Measurements from ENCODE around the gene FBXW4. TPM values are rescaled to one million over a fixed set of nuclear protein-coding genes. Genes with fewer than 3 reads are reported as not detected.
"Not testable (repeated sequence)": the region's sequence is repeated elsewhere in the genome, so short reads cannot be mapped to it uniquely, and the experiment has no call there.

Gene FBXW4
- total RNA-seq, 4 donors from 2014 or later = 48.4 to 91.6 (median 55.6) TPM

DNA sequence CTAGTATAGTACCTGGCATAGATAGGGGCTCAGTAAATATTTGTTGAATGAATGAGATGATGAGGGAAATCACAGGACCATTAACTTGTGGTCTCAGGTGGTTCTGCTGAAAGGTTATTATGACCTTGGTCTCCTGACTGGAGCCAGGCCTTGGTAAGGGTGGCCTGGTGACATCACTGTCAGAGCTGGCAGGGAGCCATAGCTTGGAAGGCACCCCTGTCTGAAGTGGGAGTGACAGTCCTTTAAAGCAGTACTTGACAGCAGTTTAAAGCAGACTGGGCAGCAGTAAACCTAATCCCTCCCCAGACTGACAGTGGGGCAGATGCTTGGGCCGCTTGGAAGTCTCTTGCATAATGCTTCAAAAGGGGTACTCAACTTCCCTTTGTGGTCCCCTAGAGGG lies 93.4 kb downstream of the FBXW4 start:
- H3K27me3 ChIP-seq = no peaks in the 10 kb centered on the region
- DNase-seq = no peak
- H3K36me3 ChIP-seq = no peaks in the 10 kb centered on the region
- H3K4me1 ChIP-seq = no peaks in the 10 kb centered on the region
- no peak overlapping the region for H3K27ac ChIP-seq
- H3K4me3 ChIP-seq = no peak overlapping the region
- TF ChIP-seq POLR2AphosphoS5 (IDR thresholded peaks at IDR 0.05) = no peak
- no peak for TF ChIP-seq POLR2A (IDR thresholded peaks at IDR 0.05)
- no peak for TF ChIP-seq CTCF (IDR thresholded peaks at IDR 0.05)
- no peak for TF ChIP-seq EP300 (IDR thresholded peaks at IDR 0.05; ENCODE audit: low read depth)
- intact Hi-C loops (cut with DNase I; ENCODE audit: low total_unique reads) (no loop called here), in situ Hi-C loops (cut with MboI; ENCODE audit: low pct_ligation_motif_present in 1 of 4, low pct_unique_long_range_greater_than_20kb in 1 of 4, low sequenced_read_pairs in 3 of 4) (loop anchor here in 3 of 4 donors (10.0 kb wide), 1 partner anchor 183 kb away; the partner anchor contains the start of gene NPM3 (in 3 of the 3))
- no peaks in the 10 kb centered on the region for H3K9me3 ChIP-seq
- WGBS, 2 donors (ENCODE audit: low coverage in 1 of 2) = 92% methylated on average over 1 of the region's 1 CpG; no CpG with 5 or more reads in 1 of the 2 donors

DNA sequence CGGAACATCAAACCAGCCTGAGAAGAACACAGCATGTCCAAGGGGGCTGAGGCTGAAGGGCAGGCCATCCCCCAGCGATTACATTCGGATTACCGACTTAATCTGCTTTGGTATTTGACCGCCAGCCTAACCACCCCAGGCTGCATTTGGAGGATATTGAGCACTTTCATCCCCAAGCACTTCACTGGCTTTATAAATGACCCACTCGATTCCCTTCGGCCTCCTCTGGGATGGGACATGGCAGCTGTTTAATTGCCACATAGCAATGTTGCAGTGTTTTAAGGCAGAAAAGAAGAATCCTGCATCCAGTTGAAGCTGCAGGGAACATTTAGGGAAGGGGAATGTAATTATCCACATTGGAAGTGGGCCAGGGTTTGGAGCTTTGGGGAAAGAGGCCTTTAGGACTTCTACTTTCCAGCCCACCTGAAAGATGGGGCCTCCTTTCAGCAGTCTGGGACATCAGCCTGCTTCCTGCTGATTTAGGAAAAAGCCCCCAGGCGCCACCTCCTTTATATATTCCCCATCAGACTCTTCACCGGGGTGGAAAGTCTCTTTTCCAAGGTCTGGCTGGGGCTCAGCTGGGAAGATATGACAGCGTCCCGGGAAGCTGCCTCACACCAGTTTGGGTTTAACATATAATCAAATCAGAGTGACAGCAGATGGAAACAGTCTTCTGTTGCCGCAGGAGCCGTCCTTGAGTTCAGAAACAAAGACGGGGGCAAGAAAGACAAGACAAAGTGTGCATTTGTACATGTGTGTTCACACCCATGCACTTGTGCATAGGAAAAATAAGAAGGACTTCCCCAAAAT lies 97.7 kb downstream of the FBXW4 start:
- in situ Hi-C loops (cut with MboI; ENCODE audit: low pct_ligation_motif_present in 1 of 4, low pct_unique_long_range_greater_than_20kb in 1 of 4, low sequenced_read_pairs in 3 of 4) = no loop called here
- intact Hi-C loops (cut with DNase I; ENCODE audit: low total_unique reads) = no loop called here

GRCh38 chr10:101595591-101596433 lies 99.2 kb downstream of the FBXW4 start:
- WGBS, 2 donors (ENCODE audit: low coverage in 1 of 2) = 68 to 77% methylated on average over 9 to 13 of the region's 13 CpGs
- H3K4me1 ChIP-seq = no peaks in the 10 kb centered on the region
- no peak overlapping the region for H3K27ac ChIP-seq
- TF ChIP-seq CTCF (IDR thresholded peaks at IDR 0.05) (no peak), POLR2AphosphoS5 (IDR thresholded peaks at IDR 0.05) (no peak), EP300 (IDR thresholded peaks at IDR 0.05; ENCODE audit: low read depth) (no peak), POLR2A (IDR thresholded peaks at IDR 0.05) (no peak)
- H3K27me3 ChIP-seq = no peaks in the 10 kb centered on the region
- intact Hi-C loops (cut with DNase I; ENCODE audit: low total_unique reads) (no loop called here), in situ Hi-C loops (cut with MboI; ENCODE audit: low pct_ligation_motif_present in 1 of 4, low pct_unique_long_range_greater_than_20kb in 1 of 4, low sequenced_read_pairs in 3 of 4) (no loop called here)
- no peak overlapping the region for H3K4me3 ChIP-seq
- no peaks in the 10 kb centered on the region for H3K36me3 ChIP-seq
- DNase-seq = no peak
- no peaks in the 10 kb centered on the region for H3K9me3 ChIP-seq

More for the DNA sequence above, 97.7 kb downstream of the FBXW4 start:
- Histone ChIP-seq H3K4me3 (no peak overlapping the region), H3K27me3 (no peaks in the 10 kb centered on the region), H3K9me3 (no peaks in the 10 kb centered on the region), H3K27ac (no peak overlapping the region), H3K4me1 (no peaks in the 10 kb centered on the region), H3K36me3 (no peaks in the 10 kb centered on the region)
- no peak for TF ChIP-seq CTCF (IDR thresholded peaks at IDR 0.05)
- no peak for TF ChIP-seq POLR2AphosphoS5 (IDR thresholded peaks at IDR 0.05)
- no peak for TF ChIP-seq POLR2A (IDR thresholded peaks at IDR 0.05)
- no peak for TF ChIP-seq EP300 (IDR thresholded peaks at IDR 0.05; ENCODE audit: low read depth)
- WGBS, 2 donors (ENCODE audit: low coverage in 1 of 2) = 82 to 83% methylated on average over 6 to 14 of the region's 14 CpGs
- DNase-seq = no peak

DNA sequence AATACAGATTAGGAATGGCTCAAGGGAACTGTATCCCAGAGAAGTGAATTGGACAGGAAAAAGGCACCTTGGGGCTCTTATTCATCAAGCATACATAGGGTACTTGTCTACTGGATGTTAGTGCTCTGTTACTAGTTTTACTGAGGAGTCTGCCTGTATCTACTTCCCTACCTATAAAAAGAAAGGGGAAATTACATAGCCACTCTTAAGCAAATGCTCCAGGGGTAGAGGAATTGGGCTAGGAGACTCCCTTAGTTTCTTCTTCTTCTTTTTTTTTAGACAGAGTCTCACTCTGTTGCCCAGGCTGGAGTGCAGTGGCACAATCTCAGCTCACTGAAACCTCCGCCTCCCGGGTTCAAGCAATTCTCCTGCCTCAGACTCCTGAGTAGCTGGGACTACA lies 101.6 kb downstream of the FBXW4 start:
- intact Hi-C loops (cut with DNase I; ENCODE audit: low total_unique reads); H3K27ac ChIP-seq; DNase-seq; H3K4me3 ChIP-seq; H3K36me3 ChIP-seq; H3K9me3 ChIP-seq; H3K4me1 ChIP-seq; H3K27me3 ChIP-seq; in situ Hi-C loops (cut with MboI; ENCODE audit: low pct_ligation_motif_present in 1 of 4, low pct_unique_long_range_greater_than_20kb in 1 of 4, low sequenced_read_pairs in 3 of 4): not testable (repeated sequence)
- 50 to 65% methylated on average over 2 of the region's 2 CpGs for WGBS, 2 donors (ENCODE audit: low coverage in 1 of 2)

Measured in transverse colon (tissue), 4 donors.